Measurements from ENCODE around the gene SAA4.
"Not testable (repeated sequence)": the region's sequence is repeated elsewhere in the genome, so short reads cannot be mapped to it uniquely, and the experiment has no call there.

Gene SAA4

GRCh38 chr11:18246379-18247190 lies 10.0 kb upstream of the SAA4 start:
- peak; percentile 30 for DNase-seq

DNA sequence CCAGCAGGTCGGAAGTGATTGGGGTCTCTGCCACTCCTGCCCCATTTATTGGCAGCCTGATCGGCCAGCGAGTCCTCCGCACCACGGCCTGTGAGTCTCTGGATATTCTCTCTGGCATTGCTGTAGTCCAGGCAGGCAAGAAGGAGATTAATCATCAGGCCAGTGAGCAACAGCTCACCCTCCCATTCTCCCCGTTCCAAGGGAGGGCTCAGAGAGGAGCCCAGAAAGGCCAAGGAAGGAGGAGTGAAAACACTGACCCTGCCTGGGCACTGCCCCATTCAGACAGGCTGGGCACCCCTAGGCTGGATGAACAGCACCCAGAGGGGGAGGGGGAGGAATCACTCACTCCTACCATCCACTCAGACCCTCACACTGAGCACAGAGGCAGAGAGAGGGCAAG lies 8.8 kb upstream of the SAA4 start:
- no peak for DNase-seq

DNA sequence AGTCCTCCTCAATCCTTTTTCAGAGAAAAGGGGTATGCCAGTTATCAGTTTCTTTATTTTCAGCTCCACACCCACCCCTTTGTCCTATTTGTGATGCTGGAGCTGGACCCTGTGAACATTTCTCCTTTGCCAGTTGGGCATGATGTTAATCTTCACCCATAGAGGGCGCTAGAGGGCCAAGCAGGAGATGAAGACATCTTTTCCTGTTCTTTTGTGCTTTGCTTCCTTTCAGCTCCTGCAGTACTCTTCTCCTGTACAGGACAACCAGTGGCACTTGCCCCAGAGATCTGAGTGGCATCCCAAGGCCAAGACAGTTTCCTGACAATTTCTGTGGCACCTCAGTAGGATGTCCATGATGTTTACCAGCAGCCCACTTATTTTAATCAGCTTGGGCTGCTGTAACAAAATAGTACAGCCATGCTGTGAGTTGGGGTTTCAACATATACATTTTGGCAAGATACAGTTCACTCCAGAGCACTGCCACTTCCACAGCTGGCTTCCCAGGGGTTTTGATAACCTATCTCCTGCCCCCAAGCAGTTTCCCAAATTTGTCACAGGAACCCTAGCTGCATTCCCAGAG lies 7.3 kb upstream of the SAA4 start:
- peak; percentile 73 for DNase-seq

DNA sequence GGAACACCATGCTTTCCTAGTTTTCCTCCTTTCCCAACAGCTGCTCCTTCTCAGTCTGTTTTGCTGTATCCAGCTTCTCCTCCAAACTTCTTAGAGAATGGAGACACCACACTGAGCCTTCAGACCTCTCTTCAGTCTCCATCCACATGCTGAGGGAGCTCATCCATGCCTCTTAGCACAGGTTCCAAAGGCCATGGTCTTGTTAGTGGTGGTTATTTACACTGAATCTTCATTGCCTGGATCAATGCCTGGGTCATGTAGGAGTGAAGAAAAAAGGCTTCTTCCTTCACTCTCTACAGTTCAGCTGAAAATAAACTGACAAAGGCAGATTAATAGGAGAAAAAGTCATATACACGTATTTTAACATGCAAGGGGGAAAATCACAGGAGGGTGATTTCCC lies 3.1 kb upstream of the SAA4 start:
- DNase-seq: no peak

DNA sequence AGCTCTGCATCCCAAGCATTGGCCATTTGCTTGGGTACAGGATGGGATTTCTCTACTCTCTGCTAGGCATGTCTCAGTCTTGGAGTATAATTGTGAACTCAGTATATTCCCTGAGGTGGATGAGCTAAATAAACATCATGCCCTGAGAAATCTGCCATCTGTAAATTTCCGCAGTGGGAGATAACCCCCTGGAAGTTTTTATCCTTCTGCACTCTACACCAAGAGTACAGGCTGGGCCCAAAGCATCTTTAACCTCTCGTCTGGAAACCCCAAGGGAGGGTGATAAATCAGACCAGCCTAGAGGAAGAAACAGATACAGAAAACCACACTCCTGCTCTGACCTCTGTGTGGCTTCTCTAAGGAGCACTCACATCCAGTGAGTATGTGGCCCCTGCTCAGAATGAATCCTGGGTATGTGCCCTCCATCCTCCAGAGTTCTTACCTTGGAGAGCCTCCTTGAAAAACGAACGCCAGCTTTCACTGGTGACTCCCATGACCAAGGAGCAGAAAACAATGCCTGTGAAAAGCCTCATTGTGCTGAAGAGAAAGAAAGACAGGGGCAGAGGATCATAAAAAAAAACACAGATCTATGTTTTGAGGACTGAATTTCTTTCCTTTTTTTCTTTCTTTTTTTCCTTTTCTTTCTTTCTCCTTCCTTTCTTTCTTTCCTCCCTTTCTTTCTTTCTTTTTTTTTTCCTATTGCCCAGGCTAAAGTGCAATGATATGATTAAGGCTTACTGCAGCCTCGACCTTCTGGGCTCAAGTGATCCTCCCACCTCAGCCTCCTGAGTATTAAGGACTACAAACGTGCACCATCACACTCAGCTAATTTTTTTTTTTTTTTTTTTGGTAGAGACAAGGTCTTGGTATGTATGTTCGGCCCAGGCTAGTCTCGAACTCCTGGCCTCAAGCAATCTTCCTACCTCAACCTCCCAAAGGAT lies 938 bp downstream of the SAA4 start:
- DNase-seq: no peak

DNA sequence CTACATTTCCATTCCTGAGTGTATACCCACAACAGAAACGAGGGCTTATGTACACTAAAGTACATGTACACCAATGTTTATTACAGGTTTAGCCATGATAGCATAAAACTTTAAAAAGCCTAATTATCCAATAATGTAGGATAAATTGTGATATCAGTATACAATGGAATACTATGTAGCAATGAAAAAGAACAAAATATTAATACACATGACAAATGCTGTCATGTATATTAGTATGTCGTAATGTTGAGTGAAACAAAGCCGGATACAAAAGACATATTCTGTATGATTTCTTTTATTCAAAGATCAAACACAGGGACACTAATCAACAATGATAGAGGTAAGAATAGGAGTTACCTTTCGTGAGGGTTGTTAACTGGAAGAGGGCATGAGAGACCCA lies 2.7 kb downstream of the SAA4 start:
- no peak for DNase-seq

DNA sequence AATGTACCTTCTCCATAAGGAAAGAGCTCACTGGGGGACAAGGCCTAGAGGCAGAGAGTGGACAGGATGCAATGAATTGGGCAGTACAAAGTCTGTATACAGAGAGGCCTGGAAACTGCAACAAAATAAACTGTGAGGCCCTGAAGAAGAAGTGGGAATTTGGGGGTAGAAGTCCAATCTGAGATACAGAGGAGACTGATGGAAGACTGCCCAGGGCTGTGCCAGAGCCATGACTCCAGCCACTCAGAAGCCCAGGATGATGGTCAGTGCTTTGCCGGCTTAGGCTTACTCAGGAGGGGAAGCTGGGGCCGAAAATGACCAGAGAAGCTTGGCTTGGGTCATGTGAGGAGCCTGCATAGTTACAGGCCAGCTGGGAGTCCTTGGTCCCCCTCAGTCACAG lies 5.7 kb downstream of the SAA4 start:
- DNase-seq: no peak

GRCh38 chr11:18229501-18229900 lies 7.1 kb downstream of the SAA4 start:
- no peak for DNase-seq

GRCh38 chr11:18225913-18226312 lies 10.7 kb downstream of the SAA4 start:
- DNase-seq: no peak

GRCh38 chr11:18223591-18224387 lies 12.8 kb downstream of the SAA4 start:
- DNase-seq: no peak

DNA sequence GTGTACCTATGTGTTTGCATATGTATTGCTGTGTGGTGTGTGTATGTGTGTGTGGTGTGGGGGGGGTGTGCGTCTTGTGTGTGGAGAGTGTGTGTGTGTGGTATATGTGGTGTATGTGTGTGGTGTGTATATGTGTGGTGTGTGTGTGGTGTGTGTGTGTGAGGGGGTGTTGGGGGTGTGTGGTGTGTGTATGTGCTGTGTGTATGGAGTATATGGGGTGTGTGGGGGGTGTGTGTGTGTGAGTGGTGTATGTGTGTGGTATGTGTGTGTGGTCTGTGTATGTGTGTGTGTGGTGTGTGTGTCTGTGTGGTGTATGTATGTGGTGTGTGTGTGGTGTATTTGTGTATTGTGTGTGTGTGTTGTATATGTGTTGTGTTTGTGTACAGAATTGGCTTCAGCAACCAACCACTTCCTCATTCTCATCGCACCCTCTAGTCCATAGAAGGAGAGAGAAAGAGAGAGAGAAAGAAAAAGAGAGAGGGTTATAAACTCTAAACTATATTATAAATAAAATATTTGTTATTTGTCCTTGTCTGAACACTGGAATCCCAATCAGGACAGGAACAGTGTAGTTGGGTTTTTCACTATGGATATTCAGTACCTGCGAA lies 13.7 kb downstream of the SAA4 start:
- DNase-seq: no peak

GRCh38 chr11:18221274-18221876 lies 15.2 kb downstream of the SAA4 start:
- DNase-seq: no peak

DNA sequence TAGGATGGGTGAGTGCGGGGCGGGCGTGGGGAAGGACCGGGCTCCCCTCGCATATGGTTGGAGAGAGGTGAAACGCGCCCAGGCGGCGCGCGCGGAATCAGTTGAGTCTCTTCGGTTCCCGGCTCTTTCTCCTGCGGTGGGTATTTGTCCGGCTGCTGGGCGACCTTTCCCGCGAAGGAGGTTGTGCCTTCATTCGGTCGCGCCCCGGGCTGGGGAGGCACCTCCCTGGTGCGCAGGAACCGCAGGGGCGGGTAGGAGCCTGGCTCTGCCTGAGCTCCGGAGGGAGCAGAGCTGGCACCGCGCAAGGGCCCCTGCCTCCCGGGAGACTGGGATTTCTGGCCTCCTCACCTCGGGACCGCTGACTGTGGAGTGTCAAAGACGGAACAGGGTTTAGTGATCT lies 27.5 kb downstream of the SAA4 start:
- DNase-seq: no peak

DNA sequence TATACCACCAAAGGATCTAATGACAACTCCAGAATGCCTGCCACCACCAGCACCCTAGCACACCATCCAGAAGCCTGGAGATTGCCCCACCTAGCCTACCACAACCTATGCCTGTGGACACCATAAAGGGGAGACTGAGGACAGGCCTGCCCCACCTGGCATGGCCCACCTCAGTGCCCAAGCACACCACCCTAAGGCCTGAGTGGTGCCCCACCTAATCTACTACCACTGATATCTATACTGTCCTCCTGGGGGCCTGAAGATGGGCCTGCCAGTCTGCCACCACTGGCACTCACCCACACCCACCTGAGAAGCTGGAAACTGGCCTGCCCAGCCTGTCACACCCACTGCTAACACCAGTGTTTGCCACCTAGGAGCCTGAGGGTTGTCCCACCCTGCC lies 31.8 kb downstream of the SAA4 start:
- no peak for DNase-seq

GRCh38 chr11:18204220-18204619 lies 32.4 kb downstream of the SAA4 start:
- DNase-seq: no peak

DNA sequence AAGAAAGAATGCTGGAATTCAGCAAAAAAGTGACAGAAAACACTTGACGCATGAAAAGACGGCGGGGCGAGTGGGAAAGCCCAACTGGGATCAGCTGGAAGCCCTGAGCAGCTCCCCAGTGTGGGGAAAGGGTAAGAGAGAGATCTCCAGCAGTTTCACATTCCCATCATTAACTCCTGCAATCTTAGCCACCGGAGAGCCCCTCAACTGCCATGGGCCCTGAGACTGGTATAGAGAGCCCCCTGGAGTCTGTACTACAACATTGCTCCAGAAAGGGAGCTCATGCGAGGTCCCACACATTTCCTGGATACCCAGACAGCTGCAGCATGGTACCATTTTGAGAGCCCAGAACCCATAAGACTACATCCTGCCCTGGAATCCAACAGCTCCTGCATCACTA lies 32.9 kb downstream of the SAA4 start:
- DNase-seq: no peak

DNA sequence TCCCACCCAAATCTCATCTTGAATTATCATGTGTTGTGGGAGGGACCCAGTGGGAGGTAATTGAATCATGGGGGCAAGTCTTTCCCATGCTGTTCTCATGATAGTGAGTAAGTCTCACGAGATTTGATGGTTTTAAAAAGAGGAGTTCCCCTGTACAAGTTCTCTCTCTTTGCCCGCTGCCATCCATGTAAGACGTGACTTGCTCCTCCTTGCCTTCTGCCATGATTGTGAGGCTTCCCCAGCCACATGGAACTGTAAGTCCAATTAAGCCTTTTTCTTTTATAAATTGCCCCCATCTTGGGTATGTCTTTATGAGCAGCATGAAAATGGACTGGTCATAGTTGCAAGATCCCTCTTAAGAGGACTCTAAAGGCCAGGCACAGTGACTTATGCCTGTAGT lies 38.9 kb downstream of the SAA4 start:
- not testable (repeated sequence) for DNase-seq

DNA sequence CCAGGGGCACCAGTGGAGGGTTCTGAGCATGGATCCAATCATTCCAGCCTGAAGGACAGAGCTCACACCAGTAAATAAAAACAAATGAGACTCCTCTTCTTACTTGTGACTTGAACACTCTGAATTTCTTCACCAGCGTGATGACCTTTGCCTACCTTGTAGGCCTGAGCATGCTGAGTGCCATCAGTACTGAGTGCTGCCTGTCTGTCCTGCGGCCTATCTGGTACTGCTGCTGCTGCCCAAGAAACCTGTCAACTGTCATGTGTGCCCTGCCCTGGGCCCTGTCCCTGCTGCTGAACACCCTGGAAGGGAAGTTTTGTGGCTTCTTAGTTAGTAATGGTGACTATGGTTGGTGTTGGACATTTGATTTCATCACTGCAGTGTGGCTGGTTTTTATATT lies 40.1 kb downstream of the SAA4 start:
- no peak for DNase-seq

DNA sequence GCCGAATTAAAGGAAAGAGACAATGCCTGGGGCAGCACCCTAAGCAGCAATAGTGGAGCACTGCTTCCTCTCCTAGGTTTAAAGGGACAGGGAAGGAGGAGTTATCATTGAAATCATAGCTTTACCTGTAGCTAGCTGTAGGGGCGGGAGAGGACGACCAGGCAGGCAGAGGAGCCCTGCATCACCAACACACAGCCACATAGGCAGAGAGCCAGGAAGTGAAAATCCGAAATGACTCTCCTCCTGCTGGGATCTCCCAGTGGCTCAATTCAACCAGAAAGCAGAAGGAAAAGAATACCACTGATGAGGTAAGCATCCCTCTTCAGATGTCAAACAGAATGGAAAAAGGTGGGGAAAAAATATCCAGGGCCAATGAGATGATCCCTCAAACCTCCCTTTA lies 43.6 kb downstream of the SAA4 start:
- no peak for DNase-seq

DNA sequence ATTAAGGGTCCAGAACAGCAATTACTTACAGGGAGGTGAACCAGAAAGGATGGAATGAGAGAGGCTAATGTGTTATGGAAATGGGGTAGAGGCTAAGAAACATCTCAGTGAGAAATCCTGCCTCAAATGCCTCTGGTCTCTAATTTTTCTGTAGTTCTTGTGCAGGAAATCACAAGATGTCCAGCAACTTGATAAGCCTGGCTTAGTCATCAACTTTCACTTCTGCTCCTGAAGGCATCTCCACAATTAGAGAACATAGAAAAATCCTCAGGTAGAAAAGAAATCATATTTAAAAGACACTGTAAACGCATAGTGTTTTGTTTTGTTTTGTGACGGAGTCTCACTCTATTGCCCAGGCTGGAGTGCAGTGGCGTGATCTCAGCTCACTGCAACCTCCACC lies 45.2 kb downstream of the SAA4 start:
- DNase-seq: no peak

DNA sequence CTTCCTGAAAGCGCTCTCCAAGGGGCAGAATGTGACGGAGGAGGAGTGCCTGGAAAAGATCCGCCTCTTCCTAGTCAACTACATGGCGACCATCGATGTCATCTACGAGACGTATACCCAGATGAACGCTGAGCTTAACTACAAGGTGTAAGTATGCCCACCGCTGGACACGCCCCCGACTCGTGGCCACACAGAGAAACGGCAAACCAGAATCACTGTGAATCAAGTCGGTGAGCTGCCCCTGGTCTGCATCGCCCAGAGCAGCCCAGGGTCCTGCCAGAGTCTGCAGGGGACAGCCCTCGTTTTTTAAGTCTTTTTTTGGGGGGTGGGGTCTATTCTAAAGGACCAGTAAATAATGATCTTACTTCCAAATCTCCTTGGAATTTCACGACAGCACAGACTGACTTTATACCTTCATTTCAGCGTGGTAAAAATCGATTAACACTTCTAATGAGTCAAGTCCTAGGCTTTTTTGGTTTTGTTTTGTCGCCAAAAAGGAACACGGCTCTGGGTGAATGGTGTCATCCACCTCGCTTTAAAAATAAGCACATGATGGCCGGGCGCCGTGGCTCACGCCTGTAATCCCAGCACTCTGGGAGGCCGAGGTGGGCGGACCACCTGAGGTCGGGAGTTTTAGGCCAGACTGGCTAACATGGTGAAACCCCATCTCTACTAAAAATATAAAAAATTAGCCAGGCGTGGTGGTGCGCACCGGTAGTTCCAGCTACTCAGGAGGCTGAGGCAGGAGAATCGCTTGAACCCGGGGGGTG lies 46.9 kb downstream of the SAA4 start:
- DNase-seq: not testable (repeated sequence)

Data from stimulated activated CD8-positive, alpha-beta memory T cell treated with anti-CD3 and anti-CD28 coated beads, Interleukin-4, amount 100 ng/mL, for 48 hours (primary cell).